GM10266 (cell line): Measurements from ENCODE around the gene RBMY1J.
"Not testable (repeated sequence)": the region's sequence is repeated elsewhere in the genome, so short reads cannot be mapped to it uniquely, and the experiment has no call there.

Experiments used
- DNase-seq: peaks from one replicate; pipeline ENCODE4 v3.0.0; 2012; ENCODE audit errors: extremely low spot score
- TF ChIP-seq, protein P1 (sequence below): IDR thresholded peaks from 2 replicates; pipeline ENCODE4 v1.5.1; 2012; ENCODE audit warnings: mild to moderate bottlenecking, low read depth; ENCODE audit not compliant: control insufficient read depth, insufficient read depth; ENCODE audit errors: missing control alignments

Gene RBMY1J

DNA sequence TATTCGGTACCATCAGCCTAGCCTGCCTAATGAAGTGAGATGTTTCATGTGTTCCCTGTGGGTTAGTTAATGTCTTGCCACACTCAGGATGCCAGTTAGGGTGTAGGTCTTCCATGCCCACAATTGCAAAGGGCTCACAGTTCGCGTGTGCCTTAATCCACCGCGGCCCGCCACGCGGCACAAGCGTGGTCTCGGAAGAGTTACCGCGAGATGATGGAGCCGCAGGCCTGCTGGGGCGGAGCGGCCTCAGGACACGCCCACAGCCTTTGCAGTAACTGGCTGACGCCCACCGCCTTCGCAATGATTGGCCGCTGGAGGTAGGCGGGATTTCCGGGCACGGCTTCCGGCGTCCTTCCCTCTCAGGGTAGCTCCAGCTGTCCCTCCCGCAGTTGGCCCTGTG is at the start of gene RBMY1J:
RBMY1J (plus strand) TSS at position 301 of the 400 bp plus-strand sequence. CDS start 2,038 bp downstream, outside the sequence.
- not testable (repeated sequence) for DNase-seq

DNA sequence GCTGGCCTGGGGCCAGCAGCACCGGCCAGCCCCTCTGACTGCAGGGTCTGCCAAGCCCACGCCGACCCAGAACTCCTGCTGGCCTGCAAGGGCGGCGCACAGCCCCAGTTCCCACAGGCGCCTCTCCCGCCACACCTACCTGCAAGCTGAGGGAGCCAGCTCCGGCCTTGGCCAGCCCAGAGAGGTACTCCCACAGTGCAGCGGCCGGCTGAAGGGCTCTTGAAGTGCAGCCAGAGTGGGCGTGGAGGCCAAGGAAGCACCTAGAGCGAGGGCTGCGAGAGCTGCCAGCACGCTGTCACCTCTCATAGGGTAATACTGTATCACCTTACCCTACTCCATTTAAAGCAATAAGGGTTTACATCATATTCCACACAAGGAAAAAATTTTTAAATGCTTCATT is 35.8 kb upstream of the RBMY1J start:
- no peak for DNase-seq
- TF ChIP-seq, protein P1, sequence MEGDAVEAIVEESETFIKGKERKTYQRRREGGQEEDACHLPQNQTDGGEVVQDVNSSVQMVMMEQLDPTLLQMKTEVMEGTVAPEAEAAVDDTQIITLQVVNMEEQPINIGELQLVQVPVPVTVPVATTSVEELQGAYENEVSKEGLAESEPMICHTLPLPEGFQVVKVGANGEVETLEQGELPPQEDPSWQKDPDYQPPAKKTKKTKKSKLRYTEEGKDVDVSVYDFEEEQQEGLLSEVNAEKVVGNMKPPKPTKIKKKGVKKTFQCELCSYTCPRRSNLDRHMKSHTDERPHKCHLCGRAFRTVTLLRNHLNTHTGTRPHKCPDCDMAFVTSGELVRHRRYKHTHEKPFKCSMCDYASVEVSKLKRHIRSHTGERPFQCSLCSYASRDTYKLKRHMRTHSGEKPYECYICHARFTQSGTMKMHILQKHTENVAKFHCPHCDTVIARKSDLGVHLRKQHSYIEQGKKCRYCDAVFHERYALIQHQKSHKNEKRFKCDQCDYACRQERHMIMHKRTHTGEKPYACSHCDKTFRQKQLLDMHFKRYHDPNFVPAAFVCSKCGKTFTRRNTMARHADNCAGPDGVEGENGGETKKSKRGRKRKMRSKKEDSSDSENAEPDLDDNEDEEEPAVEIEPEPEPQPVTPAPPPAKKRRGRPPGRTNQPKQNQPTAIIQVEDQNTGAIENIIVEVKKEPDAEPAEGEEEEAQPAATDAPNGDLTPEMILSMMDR: no peak

DNA sequence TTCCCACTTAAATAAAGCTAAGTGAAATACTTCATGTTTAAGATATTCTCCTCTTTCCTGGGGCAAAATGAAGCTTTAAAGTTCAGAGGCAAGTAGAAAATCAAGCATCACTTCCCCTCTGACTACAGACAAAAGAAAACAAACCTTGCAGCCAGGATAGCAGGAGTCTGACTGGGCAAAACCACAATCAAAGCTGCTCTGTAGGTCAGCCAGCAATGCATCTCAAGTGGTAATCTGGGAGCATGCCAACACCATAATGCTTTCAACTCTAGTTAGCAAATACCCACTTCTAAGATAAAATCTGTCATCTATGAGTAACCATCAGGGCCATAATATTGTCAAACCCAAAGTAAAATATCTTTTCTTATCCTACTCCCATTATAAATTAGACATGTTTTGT is 32.6 kb upstream of the RBMY1J start:
- no peak for DNase-seq
- TF ChIP-seq, protein P1: no peak

DNA sequence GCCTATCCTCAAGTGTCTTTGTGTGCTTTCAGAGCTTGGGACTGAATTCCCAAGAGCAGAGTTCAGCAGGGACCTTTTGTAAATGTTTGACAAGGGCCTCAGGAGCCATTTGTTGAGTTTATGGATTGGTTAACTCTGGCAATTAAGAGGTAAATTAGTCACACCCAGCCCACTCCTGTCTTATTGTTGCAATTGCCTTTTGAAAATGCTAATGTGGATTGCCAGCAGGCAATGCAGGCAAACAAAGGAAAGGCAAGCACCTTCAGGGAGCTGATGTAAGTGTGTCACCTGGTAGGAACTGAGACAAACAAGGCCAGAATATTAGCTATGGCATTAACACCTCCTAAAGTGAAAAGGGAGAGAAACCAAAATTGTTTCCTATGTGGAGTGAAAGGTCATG is 29.7 kb upstream of the RBMY1J start:
- DNase-seq: no peak
- TF ChIP-seq, protein P1: no peak

DNA sequence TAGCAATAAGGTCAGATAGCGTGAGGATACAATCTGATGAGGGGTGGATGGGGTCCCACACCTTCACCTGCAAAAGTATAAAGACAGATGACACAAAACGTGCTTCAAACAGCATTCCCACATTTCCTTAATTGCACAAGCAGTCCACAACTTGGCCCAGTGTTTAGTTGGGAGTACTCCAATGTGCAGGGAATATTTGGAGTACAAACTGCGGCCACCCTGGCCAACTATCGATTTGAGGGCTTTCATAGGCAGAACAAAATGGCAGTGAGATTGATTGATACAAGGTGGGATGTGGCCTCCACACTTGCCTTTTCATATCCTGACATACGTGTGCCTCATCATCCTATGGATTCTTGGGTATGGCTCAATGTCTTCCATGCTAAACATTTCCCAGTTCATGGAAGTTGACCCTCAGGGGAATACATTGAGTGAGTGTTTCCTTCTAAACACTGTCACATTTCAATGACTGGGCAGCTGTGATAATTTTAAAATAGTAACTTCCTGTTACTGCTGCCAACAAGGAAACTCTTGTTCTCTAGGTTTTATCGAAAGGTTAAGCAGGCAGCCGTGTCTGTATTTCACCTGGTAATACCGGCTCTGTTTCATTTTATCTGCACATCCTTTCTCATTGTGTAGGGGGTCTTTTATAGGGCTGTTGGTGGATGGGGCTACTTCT is 41.6 kb downstream of the RBMY1J start:
- not testable (repeated sequence) for DNase-seq

DNA sequence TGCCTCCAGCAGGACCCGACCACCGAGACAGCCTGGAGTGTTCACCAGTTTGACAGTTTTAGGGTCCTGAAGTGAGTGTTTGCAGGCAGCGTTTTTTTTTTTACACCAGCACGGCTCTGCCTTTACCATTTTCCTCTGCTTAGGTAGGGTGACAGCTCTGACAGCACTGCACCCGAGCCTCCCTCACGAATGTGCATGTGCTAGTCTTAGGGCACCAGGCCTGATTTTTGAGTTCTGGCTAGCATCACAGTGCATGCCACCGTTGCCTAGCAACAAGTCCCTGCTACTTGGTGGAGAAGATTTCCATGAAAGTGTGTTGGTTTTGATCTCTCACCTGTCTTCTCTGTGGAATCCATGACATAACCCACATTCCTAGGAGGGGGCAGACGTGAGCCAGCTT is 52.3 kb downstream of the RBMY1J start:
- DNase-seq: not testable (repeated sequence)

DNA sequence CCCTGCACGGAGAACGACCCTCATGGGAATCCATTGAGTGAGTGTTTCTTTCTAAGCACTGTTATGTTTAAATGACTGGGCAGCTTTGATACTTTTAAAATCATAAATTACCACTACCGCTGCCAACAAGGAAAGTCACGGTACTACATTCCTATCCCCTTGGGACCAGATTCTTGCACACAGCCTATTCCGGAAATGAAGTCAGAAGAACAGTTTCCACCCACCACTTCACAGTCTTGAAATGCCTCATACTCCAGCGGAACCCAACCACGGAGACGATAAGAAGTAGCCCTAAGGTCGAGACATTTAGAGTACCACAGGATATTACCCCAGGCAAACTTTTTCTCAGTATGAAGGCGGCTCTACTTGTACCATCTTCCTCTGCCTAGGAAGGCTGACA is 58.8 kb downstream of the RBMY1J start:
- DNase-seq: not testable (repeated sequence)
